HG03457 (cell line): ENCODE results near the gene TJP3.
"Not testable (repeated sequence)": the region's sequence is repeated elsewhere in the genome, so short reads cannot be mapped to it uniquely, and the experiment has no call there.

Experiments
- ATAC-seq: cut with Tn5 transposase; IDR thresholded peaks from one replicate; pipeline ENCODE4 v1.9.1; 2021; ENCODE audit warnings: moderate number of reproducible peaks; ENCODE audit not compliant: unreplicated experiment

The TJP3 gene, protein sequence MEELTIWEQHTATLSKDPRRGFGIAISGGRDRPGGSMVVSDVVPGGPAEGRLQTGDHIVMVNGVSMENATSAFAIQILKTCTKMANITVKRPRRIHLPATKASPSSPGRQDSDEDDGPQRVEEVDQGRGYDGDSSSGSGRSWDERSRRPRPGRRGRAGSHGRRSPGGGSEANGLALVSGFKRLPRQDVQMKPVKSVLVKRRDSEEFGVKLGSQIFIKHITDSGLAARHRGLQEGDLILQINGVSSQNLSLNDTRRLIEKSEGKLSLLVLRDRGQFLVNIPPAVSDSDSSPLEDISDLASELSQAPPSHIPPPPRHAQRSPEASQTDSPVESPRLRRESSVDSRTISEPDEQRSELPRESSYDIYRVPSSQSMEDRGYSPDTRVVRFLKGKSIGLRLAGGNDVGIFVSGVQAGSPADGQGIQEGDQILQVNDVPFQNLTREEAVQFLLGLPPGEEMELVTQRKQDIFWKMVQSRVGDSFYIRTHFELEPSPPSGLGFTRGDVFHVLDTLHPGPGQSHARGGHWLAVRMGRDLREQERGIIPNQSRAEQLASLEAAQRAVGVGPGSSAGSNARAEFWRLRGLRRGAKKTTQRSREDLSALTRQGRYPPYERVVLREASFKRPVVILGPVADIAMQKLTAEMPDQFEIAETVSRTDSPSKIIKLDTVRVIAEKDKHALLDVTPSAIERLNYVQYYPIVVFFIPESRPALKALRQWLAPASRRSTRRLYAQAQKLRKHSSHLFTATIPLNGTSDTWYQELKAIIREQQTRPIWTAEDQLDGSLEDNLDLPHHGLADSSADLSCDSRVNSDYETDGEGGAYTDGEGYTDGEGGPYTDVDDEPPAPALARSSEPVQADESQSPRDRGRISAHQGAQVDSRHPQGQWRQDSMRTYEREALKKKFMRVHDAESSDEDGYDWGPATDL

DNA sequence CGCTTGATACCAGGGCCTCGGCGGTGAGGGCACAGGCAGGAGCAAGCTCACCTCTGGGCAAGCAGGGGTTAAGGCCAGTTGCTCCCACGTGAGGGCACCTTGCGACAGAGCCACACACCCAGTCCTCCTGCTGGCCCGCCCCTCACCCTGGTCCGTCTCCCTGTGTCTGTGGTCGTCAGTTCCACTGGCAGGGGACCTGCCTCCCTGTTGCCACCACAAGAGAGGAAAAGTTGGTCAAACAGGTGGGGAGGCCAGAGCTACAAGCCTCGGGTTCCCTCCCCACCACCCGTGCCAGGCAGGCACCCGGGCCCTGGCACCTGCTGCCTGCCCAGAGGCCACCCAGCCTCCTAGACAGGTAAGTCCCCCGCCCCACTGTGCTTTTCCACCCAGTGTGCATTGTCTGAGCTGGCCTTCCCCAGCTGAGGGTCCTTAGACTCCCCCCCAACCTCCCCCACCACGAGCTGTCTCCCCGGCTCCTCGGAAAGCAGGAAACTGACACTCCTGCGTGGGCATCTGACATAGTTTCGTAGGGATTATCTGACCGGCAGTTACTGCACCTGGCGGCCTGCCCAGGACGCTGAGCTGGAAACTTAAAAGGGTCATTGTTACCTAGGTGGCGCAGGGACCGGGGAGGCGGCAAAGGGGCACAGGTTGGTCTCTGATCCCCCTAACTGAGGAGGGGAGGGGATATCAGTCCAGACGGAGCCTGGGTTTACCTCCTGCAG lies at the start of gene TJP3:
TJP3 (plus strand) TSS at position 178 of the 725 bp plus-strand sequence. CDS start 20,049 bp downstream, outside the sequence.
- ATAC-seq, result no peak

DNA sequence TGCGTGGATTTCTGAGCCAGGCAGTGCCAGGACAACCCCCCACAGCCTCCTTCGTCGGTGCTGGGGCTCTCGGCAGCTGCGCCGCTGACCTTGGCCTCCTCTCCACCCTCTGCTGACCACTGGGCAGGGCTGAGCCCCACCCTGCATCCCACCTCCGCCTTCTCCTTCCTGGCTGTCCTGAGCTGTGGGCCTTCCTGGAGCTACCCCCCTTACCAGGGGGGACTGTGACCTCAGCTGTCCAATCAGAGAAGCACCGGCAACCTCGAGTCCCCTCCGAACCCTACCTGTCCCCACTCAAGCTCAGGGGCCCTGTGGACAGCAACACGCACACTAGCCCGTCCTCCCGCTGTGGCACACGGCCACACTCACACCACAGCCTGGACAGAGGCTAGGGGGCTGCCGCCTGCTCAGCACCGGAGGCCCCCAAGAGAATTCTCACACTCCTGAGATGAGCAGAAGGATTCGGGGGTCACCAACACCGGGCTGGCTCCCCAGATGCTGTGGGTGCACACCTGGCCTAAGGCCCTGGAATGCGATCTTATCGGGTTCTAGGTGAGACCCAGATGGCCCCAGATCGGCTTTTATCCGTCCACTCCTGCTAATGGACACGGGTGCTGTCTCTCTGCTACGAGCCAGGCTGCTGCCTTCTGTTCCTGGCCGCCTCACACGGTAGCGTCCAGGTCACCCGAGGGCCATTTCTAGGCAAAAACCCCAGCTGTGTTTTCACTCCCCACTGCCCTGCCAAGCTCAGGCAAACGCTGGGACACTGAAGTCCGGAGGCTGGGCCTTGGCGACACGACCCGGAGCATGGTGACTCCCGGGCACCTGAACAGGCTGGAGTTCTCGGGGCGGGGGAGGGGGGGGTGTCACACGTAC lies 49.1 kb upstream of the TJP3 start:
- ATAC-seq, result no peak

DNA sequence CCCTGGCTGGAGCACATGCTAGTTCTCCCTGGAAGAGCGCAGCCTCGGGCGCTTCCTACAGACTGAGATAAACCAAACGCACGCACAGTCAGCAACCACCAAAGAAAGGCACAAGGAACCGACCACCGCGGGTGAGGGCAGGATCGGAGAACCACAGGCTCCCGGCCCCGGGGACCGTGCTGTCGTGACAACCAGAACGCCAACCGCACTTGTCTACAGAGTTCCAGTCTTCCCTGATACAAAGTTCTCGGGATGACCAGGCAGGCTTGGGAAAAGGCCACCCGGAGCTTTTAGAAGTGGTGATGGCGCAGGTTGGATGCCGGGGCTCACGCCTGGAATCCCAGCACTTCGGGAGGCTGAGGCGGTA lies 48.5 kb upstream of the TJP3 start:
- no peak for ATAC-seq

DNA sequence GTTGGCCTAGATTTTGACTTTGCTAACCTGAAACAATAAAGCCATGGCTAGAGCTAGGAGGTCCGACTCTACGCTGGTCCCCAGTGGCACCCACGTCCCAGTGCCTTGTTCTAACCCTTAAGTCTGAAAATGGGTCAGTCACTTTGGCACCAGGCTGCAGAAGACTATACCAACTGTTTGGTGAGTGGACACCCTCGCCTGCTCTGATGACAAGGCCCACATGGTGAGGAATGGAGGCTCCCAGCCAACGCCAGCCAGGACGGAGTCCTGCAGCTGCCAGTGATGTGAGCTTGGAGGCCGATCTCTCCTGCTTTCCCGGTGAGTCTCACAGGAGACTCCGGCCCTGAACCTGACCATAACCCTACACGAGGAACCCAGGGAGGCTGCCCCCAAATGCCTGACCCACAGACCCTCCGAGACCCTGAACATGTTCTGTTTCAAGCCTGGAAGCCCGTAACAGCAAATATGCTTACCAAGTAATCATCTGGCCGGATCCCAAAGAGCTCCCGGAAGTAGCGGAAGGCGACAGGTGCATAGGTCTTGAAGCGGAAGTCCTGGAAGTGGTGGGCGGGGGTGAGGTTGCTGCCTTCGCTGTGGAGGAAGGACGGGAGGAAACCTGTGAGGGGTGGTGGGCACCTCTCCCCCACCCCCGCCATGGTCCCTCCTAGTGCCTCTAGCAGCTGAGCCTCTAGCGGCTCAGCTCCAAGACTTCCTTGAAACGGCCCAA lies 47.5 kb upstream of the TJP3 start:
- ATAC-seq, result no peak

DNA sequence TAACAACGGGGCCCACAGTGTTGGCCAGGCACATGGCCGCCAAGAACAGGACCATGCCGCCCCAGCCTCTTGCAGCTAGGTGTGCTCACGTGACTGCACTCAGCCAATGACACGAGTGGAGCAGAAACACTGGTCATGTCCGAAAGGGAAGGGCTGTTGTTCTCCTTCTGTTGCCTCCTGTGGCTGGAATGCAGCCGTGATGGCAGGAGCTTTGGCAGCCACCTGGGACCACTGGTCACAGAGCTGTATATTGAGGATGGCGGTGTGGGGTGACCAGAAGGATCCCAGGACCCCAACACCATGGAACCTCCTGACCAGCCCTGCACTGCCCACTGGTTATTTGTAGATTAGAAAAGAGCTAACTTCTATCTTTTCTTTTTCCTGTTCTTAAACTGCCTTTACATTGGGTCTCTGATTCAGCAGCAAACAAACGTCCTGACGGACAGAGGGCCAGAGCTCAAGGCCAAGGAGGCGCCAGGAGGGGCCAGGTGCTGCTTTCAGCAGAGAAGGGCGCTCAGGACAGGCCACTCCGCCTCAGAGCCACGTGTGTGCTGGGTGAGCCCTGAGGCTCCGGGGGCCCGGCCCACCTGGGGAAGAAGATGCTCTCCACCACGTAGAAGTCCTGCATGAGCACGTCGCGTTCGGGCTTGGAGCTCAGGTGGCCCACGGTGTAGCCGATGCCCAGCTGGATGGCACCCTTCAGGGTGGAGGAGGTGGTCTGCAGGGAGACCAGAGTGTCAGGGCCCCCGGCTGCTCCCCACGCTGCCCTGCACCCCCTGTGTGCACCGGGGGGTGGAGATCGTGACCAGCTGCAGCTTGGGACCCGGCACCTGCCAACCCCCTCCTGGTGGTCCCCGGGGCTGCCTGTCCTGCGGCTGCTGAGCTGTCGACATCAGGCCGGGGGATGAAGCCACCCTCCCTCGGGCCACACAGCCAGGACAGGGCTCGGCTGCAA lies 46.6 kb upstream of the TJP3 start:
- no peak for ATAC-seq

DNA sequence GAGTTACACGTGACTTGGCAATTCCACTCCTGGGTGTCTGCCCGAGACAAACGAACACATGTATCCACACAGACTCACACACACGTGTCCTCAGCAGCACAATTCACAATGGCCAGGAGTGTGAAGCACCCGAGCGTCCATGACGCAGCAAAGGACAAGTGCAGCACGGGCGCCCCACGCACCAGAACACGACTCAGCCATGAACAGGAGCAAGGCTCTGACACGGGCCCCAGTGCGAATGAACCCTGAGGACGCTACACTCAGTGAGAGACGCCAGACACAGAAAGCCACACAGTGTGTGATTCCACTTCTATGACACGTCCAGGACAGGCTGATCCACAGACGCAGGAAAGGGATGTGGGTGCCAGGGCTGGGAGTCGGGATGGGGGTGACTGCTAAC lies 44.3 kb upstream of the TJP3 start:
- ATAC-seq, result no peak

DNA sequence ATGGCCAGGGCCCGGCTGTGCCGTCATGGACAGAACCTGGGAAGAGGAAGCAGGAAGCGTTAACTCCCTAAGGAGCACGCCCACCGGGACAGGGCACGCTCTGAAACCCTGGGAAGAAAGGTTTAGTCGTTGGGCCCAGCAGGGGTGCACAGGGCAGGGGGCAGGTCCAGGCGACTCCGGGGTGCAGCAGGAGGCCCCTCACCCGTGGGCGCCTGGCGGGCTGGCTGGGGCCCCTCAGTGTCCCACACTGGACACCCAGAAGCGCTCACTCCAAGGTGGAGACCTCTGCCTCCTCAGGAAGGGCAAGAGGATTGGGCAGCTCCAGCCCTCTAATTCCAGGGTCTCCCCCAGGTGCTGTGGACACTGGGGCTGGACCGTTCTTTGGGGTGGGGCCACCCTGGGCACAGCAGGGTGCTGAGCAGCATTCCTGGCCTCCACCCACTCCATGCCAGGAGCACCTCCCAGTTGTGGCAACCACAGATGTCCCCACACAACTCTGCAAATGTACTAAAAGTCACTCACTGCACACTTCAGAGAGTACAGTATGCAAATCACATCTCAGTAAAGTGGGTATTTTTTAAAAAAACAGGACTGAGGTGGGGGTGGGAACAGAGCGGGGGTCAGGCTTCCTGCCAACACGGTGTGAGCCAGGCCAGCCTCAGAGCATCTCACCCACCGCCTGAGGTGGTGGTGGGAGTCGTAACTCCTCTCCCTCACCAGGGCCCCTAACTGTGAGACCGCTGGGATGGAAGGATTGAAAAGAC lies 43.1 kb upstream of the TJP3 start:
- no peak for ATAC-seq

DNA sequence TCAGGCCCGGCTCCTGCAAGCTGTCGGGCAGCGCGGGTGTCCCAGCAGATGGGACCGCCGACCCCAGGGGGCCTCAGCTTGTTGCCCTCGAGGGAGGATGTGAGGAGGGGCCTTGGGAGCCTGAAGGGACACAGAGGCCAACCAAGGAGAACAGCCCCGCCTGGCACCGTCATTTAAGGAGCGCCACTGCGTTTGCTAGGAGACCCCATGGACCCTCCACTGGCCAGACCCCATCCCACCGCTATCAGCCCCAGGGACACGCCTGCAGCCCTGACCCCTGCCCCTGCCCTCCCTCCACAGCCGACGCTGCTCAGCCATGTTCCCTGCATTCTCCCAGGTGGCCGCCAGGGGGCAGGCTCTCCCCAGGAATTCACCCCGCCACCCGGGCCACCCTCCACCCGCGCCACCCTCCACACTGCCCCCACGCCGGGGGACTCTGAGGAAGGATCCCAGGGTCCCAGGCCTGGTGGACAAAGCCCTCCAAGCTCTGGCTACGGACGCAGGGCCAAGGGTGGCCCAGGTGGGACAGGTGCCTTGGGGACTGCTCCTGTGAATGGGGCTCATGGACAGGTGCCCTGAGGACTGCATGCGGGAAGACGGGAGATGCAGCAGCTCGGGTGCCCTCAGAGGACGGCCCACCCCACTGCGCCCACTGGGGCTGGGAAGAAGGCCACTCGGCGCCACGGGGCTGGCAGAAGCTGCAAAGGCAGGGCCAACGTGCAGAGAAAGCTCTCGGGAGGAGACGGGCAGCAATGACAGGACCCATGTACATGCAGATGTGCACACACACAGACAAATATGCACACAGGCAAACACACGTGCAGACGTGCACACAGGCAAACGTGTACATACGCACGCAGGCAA lies 42.3 kb upstream of the TJP3 start:
- ATAC-seq, result no peak

DNA sequence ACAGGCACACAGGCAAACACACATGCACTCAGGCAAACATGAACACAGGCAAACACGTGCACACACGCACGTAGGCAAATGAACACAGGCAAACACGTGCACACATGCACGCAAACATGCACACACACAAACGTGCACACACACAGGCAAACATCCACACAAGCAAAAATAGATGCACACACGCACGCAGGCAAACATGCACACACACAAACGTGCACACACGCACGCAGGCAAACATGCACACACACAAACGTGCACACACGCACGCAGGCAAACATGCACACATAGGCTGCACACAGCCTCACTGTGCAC lies 41.7 kb upstream of the TJP3 start:
- not testable (repeated sequence) for ATAC-seq

DNA sequence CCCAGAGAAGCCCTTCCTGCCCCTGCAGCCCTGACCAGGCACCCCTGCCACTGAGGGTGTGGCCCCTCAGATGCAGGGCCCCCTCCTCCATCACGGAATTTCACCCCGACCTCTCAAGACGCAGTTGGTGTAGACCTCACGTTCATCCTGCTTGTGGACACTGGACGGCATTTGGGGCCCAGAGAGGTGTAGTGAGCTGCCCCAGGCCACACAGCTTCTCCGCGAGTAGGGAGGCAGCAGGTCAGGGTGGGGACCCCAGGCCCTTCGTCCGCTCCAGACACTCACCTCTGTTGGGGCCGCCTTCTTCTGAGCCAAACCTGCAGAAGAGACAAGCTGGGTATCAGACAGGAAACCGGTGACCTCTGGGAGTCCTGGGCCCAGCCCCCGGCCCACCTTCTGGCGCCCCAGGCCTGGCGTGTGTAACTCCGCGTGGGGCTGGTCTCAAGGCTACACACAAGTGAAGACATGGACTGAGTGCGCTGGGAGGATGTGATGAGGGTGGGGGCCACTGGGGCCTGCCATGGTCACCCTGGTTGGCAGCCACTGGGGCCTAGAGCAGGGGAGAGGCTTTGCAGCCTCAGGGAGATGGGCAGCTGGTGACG lies 41.0 kb upstream of the TJP3 start:
- ATAC-seq, result no peak

DNA sequence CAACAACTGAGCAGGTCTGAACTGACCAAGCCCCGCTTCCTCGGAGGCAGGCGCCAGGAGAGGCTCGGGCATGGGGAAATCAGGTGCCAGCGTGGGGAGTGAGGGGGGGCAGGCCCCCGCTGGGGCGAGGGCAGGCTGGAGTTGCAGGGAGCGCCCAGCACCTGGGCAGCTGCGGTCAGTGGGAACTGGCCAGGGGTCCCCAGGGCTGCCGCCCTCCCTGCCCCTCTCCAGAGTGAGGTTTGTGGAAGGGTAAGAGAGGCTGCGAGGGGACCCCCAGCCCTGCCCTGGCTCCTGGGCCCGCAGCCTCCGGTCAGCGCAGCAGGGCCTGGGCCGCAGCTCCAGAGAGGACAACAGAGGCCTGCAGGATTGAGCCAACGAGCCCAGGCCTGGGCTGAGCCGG lies 40.4 kb upstream of the TJP3 start:
- no peak for ATAC-seq

DNA sequence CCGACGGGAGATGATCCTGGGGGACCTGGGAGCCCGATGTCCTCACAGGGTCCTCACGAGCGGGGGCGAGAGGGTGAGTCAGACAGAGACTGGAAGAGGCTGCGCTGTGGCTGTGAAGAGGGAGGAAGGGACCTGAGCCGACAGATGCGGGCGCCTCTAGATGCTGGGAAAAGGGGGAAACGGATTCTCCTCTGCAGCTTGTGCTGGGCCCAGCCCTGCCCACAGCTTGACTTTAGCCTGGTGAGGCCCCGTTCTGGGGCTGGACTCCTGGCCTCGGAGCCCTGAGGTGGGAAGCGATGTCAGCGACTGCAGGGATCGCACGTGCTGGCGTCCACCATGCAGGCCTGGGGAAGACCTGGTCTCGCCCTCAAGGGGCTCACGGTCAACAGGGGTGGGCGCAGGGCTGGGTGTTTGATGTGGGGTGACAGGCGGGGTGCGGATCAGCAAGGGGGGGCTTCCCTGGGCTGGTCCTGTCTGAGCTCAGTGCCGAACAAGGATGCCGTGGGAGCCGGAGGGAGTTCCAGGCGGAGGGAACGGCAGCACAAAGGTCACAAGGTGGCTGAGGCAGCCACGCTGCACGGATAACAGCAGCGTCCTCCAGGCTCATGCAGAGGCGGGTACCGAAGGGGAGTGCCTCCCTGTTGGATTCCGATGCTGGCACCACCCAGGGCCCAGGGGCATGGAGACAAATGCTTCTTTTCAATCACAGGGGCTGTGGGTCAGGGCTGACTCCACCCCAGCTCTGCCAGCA lies 39.7 kb upstream of the TJP3 start:
- no peak for ATAC-seq

DNA sequence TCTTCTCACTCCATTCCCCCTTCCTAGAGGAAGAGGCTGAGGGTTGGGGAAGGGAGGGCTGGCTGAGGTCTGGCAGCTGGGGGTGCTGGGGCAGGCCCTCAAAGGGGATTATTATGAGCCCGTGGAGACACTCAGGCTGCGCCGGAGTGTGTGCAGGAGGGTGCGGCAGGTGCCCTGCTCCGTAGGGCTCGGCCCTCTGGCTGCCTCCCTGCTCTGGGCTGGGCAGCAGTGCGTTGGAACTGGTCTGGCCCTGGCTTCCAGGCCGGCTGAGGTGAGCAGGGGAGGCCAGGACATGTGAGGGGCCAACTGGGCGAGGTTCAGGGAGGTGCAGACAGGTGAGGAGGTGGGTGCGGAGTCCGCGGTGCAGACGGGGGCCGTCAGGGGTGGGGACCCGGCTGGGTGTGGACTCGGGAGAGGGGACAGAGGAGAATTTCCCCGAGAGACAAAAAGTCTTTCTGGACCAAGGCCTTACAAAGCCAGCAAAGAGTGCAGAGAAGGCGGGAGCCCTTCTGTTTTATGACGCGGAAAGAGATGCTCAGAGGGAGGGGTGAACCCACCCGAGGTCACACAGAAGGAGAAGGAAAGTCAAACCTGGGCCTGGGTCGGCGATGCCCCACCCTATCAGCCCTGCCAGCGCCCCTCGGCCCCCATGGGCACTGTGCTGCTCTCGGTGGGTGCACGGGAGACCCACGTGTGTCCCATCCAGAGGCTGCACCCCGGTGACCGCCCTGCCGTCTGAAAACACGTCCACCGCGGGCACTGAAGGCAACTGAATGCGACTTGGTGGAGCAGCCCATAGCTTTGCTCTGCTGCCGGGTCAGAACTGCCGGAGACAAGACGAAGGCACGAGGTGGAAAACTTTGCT lies 38.9 kb upstream of the TJP3 start:
- no peak for ATAC-seq

DNA sequence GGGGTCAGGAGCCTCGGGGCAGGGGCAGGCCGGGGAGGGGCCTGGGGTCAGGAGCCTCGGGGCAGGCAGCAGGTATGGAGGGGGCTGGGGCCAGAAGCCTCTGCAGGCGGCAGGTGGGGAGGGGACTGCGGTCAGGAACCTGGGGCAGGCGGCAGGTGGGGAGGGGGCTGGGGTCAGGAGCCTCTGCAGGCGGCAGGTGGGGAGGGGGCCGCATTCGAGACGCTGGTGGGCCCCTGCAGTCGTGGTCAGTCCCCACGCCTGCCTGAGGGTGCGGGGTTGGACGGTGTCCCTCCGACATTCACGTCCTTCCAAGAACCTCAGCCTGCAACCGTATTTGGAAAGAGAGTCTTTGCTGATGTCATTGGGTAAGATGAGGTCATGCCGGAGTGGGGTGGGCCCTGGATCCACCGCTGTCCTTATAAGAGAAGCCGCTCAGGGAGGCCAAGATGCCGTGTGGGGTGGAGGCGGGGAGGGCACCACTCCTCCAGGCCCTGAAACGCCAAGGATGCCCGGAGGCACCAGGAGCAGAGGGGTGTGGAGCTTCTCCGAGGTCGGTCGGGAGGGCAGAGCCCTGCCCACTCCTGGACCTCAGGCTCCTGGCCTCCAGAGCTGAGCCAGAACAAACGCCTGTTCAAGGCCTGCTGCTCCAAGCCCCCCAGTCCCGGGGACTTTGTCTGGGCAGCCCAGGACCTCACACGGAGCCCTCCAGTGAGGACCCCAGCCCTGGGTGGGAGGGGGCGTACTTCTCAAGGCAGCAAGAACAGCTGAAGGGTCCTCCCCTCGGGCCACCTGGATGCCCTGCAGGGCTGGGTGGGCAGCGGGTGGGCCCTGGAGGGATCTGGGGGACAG lies 38.0 kb upstream of the TJP3 start:
- no peak for ATAC-seq
